A673 (cell line): ENCODE results near the gene USP31.

Experiments used
- EZH2 ChIP-seq: fragments of 200-600 bp; sonication (generic); IDR thresholded peaks from 2 replicates; pipeline ENCODE4 v1.6.1; 2017; ENCODE audit warnings: borderline replicate concordance, low read depth, mild to moderate bottlenecking, mixed read lengths, antibody characterized with exemption, low read length; ENCODE audit not compliant: poor library complexity, severe bottlenecking
- TF ChIP-seq, protein P1 (sequence below): fragments of 300-800, 200-600 bp; sonication (generic); conservative IDR thresholded peaks from 2 replicates; pipeline ENCODE4 v1.5.1; 2017; ENCODE audit warnings: low read depth, mild to moderate bottlenecking, antibody characterized with exemption, low read length, moderate library complexity, mixed read lengths

DNA sequence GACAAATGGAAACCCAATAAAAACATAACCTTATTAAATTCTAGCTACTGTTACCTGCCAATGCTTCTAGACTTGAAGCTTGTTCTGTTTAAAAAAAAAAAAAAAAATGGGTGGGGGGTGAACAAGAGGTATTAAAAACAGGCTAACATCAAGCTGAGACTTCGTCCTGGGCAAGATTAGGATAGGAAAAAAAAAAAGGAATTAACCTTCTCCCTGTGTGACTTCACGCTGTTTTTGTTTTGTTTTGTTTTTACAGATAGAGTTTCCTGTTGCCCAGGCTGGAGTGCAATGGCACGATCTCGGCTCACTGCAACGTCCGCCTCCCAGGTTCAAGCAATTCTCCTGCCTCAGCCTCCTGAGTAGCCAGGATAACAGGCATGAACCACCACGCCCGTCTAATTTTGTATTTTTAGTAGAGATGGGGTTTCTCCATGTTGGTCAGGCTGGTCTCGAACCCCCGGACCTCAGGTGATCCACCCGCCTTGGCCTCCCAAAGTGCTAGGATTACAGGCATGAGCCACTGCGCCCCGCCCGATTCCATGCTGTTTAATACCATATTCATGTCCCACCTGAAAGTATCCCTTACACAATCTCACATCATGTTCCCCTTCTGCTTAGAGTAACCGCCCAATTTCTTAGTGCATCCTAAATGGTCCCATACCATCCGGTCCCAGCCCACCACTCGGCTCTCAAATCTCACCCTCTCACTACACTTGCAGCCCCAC lies 2.2 kb downstream of the USP31 start:
- TF ChIP-seq, protein P1, sequence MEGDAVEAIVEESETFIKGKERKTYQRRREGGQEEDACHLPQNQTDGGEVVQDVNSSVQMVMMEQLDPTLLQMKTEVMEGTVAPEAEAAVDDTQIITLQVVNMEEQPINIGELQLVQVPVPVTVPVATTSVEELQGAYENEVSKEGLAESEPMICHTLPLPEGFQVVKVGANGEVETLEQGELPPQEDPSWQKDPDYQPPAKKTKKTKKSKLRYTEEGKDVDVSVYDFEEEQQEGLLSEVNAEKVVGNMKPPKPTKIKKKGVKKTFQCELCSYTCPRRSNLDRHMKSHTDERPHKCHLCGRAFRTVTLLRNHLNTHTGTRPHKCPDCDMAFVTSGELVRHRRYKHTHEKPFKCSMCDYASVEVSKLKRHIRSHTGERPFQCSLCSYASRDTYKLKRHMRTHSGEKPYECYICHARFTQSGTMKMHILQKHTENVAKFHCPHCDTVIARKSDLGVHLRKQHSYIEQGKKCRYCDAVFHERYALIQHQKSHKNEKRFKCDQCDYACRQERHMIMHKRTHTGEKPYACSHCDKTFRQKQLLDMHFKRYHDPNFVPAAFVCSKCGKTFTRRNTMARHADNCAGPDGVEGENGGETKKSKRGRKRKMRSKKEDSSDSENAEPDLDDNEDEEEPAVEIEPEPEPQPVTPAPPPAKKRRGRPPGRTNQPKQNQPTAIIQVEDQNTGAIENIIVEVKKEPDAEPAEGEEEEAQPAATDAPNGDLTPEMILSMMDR: no peak
- no peak for TF ChIP-seq EZH2
